ENCODE results near the gene OVCH2. TPM values are rescaled to one million over a fixed set of nuclear protein-coding genes. Genes with fewer than 3 reads are reported as not detected.

OVCH2 gene
- total RNA-seq, 4 donors from 2014 or later, result not detected

DNA sequence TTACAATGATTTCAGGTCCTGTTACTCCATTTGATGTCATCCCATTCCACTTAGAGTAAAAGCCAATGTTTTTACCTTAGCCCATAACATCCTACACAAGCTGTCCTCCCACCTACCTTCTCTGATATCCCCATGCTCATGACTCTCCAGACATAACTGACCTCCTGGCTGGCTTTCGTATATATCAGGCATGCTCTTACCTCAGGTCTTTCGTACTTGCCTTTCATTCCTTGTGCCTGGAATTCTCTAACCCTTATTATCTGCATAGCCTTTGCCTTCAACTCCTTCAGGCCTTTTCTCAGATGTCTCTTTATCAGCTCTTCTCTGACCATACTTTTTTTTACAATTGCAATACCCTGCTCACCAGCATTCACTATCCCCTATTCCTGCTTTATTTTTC, 22.7 kb downstream of the OVCH2 start:
- WGBS, result 90% methylated on average over 2 of the region's 2 CpGs
- intact Hi-C loops (cut with DNase I), result no loop called here
- Histone ChIP-seq H3K27me3 (peaks cover 0 to 19% (median 2%) of the 10 kb centered on the region in 4 donors), H3K4me1 (no peaks in the 10 kb centered on the region), H3K9me3 (no peaks in the 10 kb centered on the region), H3K27ac (replicated peaks in 1 of 4) (no peak overlapping the region), H3K4me3 (no peak overlapping the region), H3K36me3 (no peaks in the 10 kb centered on the region)
- no peak for DNase-seq (ENCODE audit: extremely low spot score)
- no peak for TF ChIP-seq POLR2A (IDR thresholded peaks at IDR 0.05; ENCODE audit: low read depth)
- no peak for TF ChIP-seq POLR2AphosphoS5 (IDR thresholded peaks at IDR 0.05)

GRCh38 chr11:7677796-7678201, 28.5 kb downstream of the OVCH2 start:
- peaks cover 11 to 17% (median 16%) of the 10 kb centered on the region in 4 donors for H3K4me1 ChIP-seq
- intact Hi-C loops (cut with DNase I), result no loop called here
- no peaks in the 10 kb centered on the region for H3K9me3 ChIP-seq
- no peak overlapping the region for H3K27ac ChIP-seq (replicated peaks in 1 of 4)
- no peak for DNase-seq (ENCODE audit: extremely low spot score)
- no peak overlapping the region for H3K4me3 ChIP-seq
- H3K27me3 ChIP-seq, result peaks cover 0 to 46% (median 6%) of the 10 kb centered on the region in 4 donors
- TF ChIP-seq POLR2A (IDR thresholded peaks at IDR 0.05; ENCODE audit: low read depth) (no peak), EP300 (IDR thresholded peaks at IDR 0.05) (no peak), POLR2AphosphoS5 (IDR thresholded peaks at IDR 0.05) (no peak)
- TF ChIP-seq, protein P1, sequence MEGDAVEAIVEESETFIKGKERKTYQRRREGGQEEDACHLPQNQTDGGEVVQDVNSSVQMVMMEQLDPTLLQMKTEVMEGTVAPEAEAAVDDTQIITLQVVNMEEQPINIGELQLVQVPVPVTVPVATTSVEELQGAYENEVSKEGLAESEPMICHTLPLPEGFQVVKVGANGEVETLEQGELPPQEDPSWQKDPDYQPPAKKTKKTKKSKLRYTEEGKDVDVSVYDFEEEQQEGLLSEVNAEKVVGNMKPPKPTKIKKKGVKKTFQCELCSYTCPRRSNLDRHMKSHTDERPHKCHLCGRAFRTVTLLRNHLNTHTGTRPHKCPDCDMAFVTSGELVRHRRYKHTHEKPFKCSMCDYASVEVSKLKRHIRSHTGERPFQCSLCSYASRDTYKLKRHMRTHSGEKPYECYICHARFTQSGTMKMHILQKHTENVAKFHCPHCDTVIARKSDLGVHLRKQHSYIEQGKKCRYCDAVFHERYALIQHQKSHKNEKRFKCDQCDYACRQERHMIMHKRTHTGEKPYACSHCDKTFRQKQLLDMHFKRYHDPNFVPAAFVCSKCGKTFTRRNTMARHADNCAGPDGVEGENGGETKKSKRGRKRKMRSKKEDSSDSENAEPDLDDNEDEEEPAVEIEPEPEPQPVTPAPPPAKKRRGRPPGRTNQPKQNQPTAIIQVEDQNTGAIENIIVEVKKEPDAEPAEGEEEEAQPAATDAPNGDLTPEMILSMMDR (IDR thresholded peaks at IDR 0.05), result no peak
- no peaks in the 10 kb centered on the region for H3K36me3 ChIP-seq
- WGBS, result 55% methylated on average over 4 of the region's 4 CpGs

DNA sequence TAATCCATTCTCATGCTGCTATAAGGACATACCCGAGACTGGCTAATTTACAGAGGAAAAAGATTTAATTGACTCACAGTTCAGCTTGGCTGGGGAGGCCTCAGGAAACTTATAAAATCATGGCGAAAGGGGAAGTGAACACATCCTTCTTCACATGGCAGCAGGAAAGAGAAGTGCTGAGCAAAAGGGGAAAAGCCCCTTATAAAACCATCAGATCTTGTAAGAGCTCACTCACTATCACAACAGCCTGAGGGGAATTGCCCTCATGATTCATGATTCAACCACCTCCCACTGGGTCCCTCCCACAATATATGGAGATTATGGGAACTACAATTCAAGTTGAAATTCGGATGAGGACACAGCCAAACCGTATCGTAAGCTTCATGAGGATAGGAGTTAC, 29.2 kb downstream of the OVCH2 start:
- no peak overlapping the region for H3K4me3 ChIP-seq
- no peaks in the 10 kb centered on the region for H3K9me3 ChIP-seq
- peaks cover 14 to 20% (median 18%) of the 10 kb centered on the region in 4 donors for H3K4me1 ChIP-seq
- WGBS, result 78% methylated on average over 5 of the region's 5 CpGs
- no peak overlapping the region for H3K27ac ChIP-seq (replicated peaks in 1 of 4)
- DNase-seq (ENCODE audit: extremely low spot score), result no peak
- intact Hi-C loops (cut with DNase I), result no loop called here
- no peak for TF ChIP-seq POLR2A (IDR thresholded peaks at IDR 0.05; ENCODE audit: low read depth)
- TF ChIP-seq EP300 (IDR thresholded peaks at IDR 0.05), result no peak
- TF ChIP-seq, protein P1 (IDR thresholded peaks at IDR 0.05), result no peak
- TF ChIP-seq POLR2AphosphoS5 (IDR thresholded peaks at IDR 0.05), result no peak
- peaks cover 0 to 53% (median 6%) of the 10 kb centered on the region in 4 donors for H3K27me3 ChIP-seq
- H3K36me3 ChIP-seq, result no peaks in the 10 kb centered on the region

GRCh38 chr11:7675631-7676030, 30.6 kb downstream of the OVCH2 start:
- Histone ChIP-seq H3K27me3 (peaks cover 0 to 61% (median 6%) of the 10 kb centered on the region in 4 donors), H3K36me3 (no peaks in the 10 kb centered on the region), H3K4me1 (peaks cover 14 to 20% (median 18%) of the 10 kb centered on the region in 4 donors), H3K9me3 (no peaks in the 10 kb centered on the region), H3K27ac (replicated peaks in 1 of 4) (no peak overlapping the region), H3K4me3 (no peak overlapping the region)
- intact Hi-C loops (cut with DNase I), result no loop called here
- TF ChIP-seq, protein P1 (IDR thresholded peaks at IDR 0.05), result no peak
- TF ChIP-seq POLR2A (IDR thresholded peaks at IDR 0.05; ENCODE audit: low read depth) (no peak), EP300 (IDR thresholded peaks at IDR 0.05) (no peak), POLR2AphosphoS5 (IDR thresholded peaks at IDR 0.05) (no peak)
- 94% methylated on average over 3 of the region's 3 CpGs for WGBS
- no peak for DNase-seq (ENCODE audit: extremely low spot score)

- 17% methylated on average over 54 of the region's 72 CpGs for WGBS
- Histone ChIP-seq H3K4me3 (peak overlapping the region; percentile 52 to 62 (median 56)), H3K9me3 (no peaks in the 10 kb centered on the region), H3K4me1 (peaks cover 14 to 20% (median 18%) of the 10 kb centered on the region in 4 donors), H3K27me3 (peaks cover 0 to 50% (median 6%) of the 10 kb centered on the region in 4 donors), H3K36me3 (no peaks in the 10 kb centered on the region), H3K27ac (replicated peaks in 1 of 4) (peak overlapping the region; percentile 34 to 71 (median 57))
- TF ChIP-seq POLR2AphosphoS5 (IDR thresholded peaks at IDR 0.05) (no peak), POLR2A (IDR thresholded peaks at IDR 0.05; ENCODE audit: low read depth) (no peak), EP300 (IDR thresholded peaks at IDR 0.05) (no peak)
- TF ChIP-seq, protein P1 (IDR thresholded peaks at IDR 0.05), result no peak
- no peak for DNase-seq (ENCODE audit: extremely low spot score)
- intact Hi-C loops (cut with DNase I), result no loop called here
These were observed 32.4 kb downstream of the OVCH2 start for GRCh38 chr11:7673724-7674434.

Measured in esophagus muscularis mucosa (tissue), 4 donors.